Measurements from ENCODE around the gene PLXNB3.

Gene PLXNB3

DNA sequence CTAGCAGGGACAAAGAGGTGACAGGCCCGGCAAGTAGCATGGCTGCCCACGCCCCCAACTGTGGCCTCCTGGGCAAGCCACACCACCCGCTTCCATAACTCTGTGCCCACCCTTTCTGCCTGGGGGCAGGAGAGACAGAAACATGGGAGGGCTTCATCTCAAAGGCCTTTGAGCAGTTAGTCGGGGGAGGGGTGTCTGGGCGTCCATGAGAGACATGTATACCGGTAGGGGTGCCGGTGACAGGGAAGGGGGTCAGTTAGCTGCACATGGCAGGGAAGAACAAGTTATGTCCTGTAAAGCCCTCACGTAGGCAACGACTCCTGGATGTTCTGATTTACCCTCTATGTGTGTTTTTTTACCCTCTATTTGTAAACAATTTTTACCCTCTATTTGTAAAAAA, 57.0 kb downstream of the PLXNB3 start:
- in situ Hi-C loops (cut with HindIII; ENCODE audit: low pct_ligation_motif_present, low pct_unique_long_range_greater_than_20kb, low sequenced_read_pairs) = no loop called here
- DNase-seq = no peak

DNA sequence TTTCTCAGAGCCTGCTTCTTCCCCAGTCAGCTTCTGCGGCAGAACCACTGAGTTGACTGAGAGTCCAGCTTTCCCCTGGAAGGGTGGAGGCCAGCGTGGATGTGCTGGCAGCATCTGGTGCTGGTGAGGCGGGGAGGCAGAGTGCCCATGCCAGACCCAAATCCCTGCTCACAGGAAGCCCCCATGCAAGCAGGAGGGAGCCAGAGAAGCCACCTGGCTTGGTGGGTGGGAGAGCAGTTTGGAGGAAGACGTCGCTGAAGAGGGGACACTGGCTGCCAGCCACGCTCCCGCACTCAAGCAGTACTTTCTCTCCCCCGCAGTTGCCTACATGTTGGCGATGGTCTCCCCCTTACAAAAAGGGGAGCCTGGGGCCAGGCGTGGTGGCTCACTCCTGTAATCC, 60.3 kb downstream of the PLXNB3 start:
- in situ Hi-C loops (cut with HindIII; ENCODE audit: low pct_ligation_motif_present, low pct_unique_long_range_greater_than_20kb, low sequenced_read_pairs) = no loop called here
- no peak for DNase-seq

DNA sequence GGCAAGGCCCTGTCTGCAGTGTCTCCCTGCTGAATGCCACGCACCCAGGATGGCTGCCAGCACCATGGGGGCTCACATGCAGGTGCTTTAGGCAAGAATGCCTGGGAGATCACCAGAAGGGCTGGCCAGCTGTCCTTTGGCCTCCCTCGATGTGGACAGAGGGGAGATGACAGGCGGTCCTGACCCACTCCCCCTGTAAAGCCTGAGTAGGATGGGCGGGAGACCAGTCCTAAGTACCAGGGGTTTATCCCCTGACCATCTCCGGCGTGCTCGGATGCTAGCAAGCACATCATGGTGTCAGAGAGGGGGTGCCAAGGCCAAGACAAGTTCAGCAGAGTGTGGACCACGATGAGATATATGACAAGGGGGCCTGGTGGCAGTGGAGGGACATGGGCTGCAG, 61.0 kb downstream of the PLXNB3 start:
- DNase-seq = no peak
- in situ Hi-C loops (cut with HindIII; ENCODE audit: low pct_ligation_motif_present, low pct_unique_long_range_greater_than_20kb, low sequenced_read_pairs) = no loop called here

All from ACHN (cell line).